HG03442 (cell line): ENCODE data around the gene PABPN1L.

Experiments used
- ATAC-seq: cut with Tn5 transposase; IDR thresholded peaks from one replicate; pipeline ENCODE4 v1.9.1; 2021; ENCODE audit warnings: mild to moderate bottlenecking, moderate library complexity; ENCODE audit not compliant: unreplicated experiment

Gene PABPN1L

GRCh38 chr16:88870608-88871348, 4.3 kb upstream of the PABPN1L start:
- ATAC-seq = no peak

- ATAC-seq = no peak
Measured at GRCh38 chr16:88869673-88869980, 3.2 kb upstream of the PABPN1L start.

GRCh38 chr16:88868974-88869672, 2.7 kb upstream of the PABPN1L start:
- ATAC-seq = no peak

- ATAC-seq = no peak
Measured at GRCh38 chr16:88867581-88868246, 1.3 kb upstream of the PABPN1L start.

- ATAC-seq = no peak
Measured at GRCh38 chr16:88865742-88866141, 718 bp downstream of the PABPN1L start.

GRCh38 chr16:88865310-88865709, 1.1 kb downstream of the PABPN1L start:
- ATAC-seq = no peak

- no peak for ATAC-seq
Measured at GRCh38 chr16:88864521-88864920, 1.9 kb downstream of the PABPN1L start.

- ATAC-seq = no peak
Measured at GRCh38 chr16:88864099-88864498, 2.4 kb downstream of the PABPN1L start.

- ATAC-seq = no peak
Measured at GRCh38 chr16:88863426-88863825, 3.0 kb downstream of the PABPN1L start.

- no peak for ATAC-seq
Measured at GRCh38 chr16:88862968-88863367, 3.5 kb downstream of the PABPN1L start.

- no peak for ATAC-seq
Measured at GRCh38 chr16:88861359-88861758, 5.1 kb downstream of the PABPN1L start.

GRCh38 chr16:88859381-88860091, 6.9 kb downstream of the PABPN1L start:
- ATAC-seq = no peak

- ATAC-seq = no peak
Measured at GRCh38 chr16:88857728-88858339, 8.6 kb downstream of the PABPN1L start.

- ATAC-seq = peak; percentile 76
Measured at GRCh38 chr16:88856828-88857727, 9.4 kb downstream of the PABPN1L start, which contains the start of the genes GALNS and TRAPPC2L. Gene GALNS, minus strand, starts transcription at chr16:88856947. Its CDS starts 70 bp downstream, at chr16:88856877. Gene TRAPPC2L, plus strand, starts transcription at chr16:88857127. Its CDS starts 24 bp downstream, at chr16:88857151.

GRCh38 chr16:88856122-88856827, 10.2 kb downstream of the PABPN1L start:
- ATAC-seq = no peak

GRCh38 chr16:88855736-88856121, 10.7 kb downstream of the PABPN1L start:
- ATAC-seq = no peak

- ATAC-seq = no peak
Measured at GRCh38 chr16:88855176-88855575, 11.3 kb downstream of the PABPN1L start.

- ATAC-seq = no peak
Measured at GRCh38 chr16:88854306-88855111, 12.0 kb downstream of the PABPN1L start.
